GM23338 (cell line): ENCODE measurements around the gene EGFR. TPM values are rescaled to one million over a fixed set of nuclear protein-coding genes. Genes with fewer than 3 reads are reported as not detected.

Source experiments
- ATAC-seq: fragments of 200-7000 bp; cut with Tn5 transposase; 3 replicates; pipeline ENCODE4 v1.9.1; 2020
- DNase-seq: peaks from one replicate; pipeline ENCODE4 v3.0.0-alpha.2; 2015; ENCODE audit warnings: low spot score
- H2AFZ ChIP-seq: fragments of 200-600 bp; sonication (generic); 2 replicates; pipeline ENCODE4 v1.8.0; 2016; ENCODE audit warnings: antibody characterized with exemption, mild to moderate bottlenecking, moderate library complexity
- H3F3A ChIP-seq: fragments of 200-600 bp; sonication (generic); replicated peaks from 2 replicates; pipeline ENCODE4 v1.8.0; 2017; ENCODE audit warnings: antibody characterized with exemption, mixed run types, low read depth
- H3K27ac ChIP-seq: fragments of 200-600 bp; sonication (generic); 2 replicates; pipeline ENCODE4 v1.6.1; 2016; ENCODE audit warnings: low read depth
- H3K27me3 ChIP-seq: fragments of 200-600 bp; sonication (generic); 2 replicates; pipeline ENCODE4 v1.8.0; 2016; ENCODE audit warnings: mild to moderate bottlenecking, mixed run types, moderate library complexity; ENCODE audit not compliant: insufficient read depth
- H3K36me3 ChIP-seq: fragments of 200-600 bp; sonication (generic); 2 replicates; pipeline ENCODE4 v1.8.0; 2016; ENCODE audit warnings: mild to moderate bottlenecking; ENCODE audit not compliant: insufficient read depth
- H3K4me1 ChIP-seq: fragments of 200-600 bp; sonication (generic); 2 replicates; pipeline ENCODE4 v1.8.0; 2016; ENCODE audit warnings: mild to moderate bottlenecking, moderate library complexity; ENCODE audit not compliant: insufficient read depth
- H3K4me2 ChIP-seq: fragments of 200-600 bp; sonication (generic); 2 replicates; pipeline ENCODE4 v1.7.1; 2017; ENCODE audit warnings: mixed run types
- H3K4me3 ChIP-seq: fragments of 200-600 bp; sonication (generic); 2 replicates; pipeline ENCODE4 v1.6.1; 2016; ENCODE audit warnings: mixed run types
- H3K79me2 ChIP-seq: fragments of 200-600 bp; sonication (generic); replicated peaks from 2 replicates; pipeline ENCODE4 v1.8.0; 2017; ENCODE audit warnings: mild to moderate bottlenecking; ENCODE audit not compliant: insufficient read depth
- H3K9me2 ChIP-seq: fragments of 200-600 bp; sonication (generic); 2 replicates; pipeline ENCODE4 v1.8.0; 2017; ENCODE audit not compliant: insufficient read depth
- H4K20me1 ChIP-seq: fragments of 200-600 bp; sonication (generic); replicated peaks from 2 replicates; pipeline ENCODE4 v1.8.0; 2017; ENCODE audit warnings: mild to moderate bottlenecking; ENCODE audit not compliant: insufficient read depth
- H3K27ac Mint-ChIP-seq: 2 replicates; pipeline ENCODE4 v1.8.0; 2020; ENCODE audit warnings: inconsistent platforms, mild to moderate bottlenecking, moderate library complexity, mixed read lengths
- H3K27me3 Mint-ChIP-seq: 3 replicates; pipeline ENCODE4 v1.8.0; 2022; ENCODE audit warnings: low read depth, mild to moderate bottlenecking, moderate library complexity, mixed read lengths, inconsistent platforms; ENCODE audit not compliant: insufficient read depth, poor library complexity
- H3K36me3 Mint-ChIP-seq: 3 replicates; pipeline ENCODE4 v1.8.0; 2021; ENCODE audit warnings: low read depth, mild to moderate bottlenecking, inconsistent platforms, moderate library complexity, mixed read lengths
- H3K4me1 Mint-ChIP-seq: 3 replicates; pipeline ENCODE4 v1.8.0; 2020; ENCODE audit warnings: mild to moderate bottlenecking, inconsistent platforms, mixed read lengths
- H3K4me3 Mint-ChIP-seq: 3 replicates; pipeline ENCODE4 v1.8.0; 2021; ENCODE audit warnings: moderate library complexity, mild to moderate bottlenecking, inconsistent platforms, mixed read lengths
- H3K9me3 Mint-ChIP-seq: 3 replicates; pipeline ENCODE4 v1.8.0; 2020; ENCODE audit warnings: moderate library complexity, mild to moderate bottlenecking, inconsistent platforms, mixed read lengths
- CREB1 ChIP-seq: fragments of 250-450 bp; sonication (Bioruptor Pico); IDR thresholded peaks from 2 replicates; pipeline ENCODE4 v1.5.0; 2020; ENCODE audit warnings: low read depth, mild to moderate bottlenecking, moderate library complexity
- EZH2 ChIP-seq: fragments of 200-600 bp; sonication (generic); IDR thresholded peaks from one replicate; pipeline ENCODE4 v1.8.0; 2017; ENCODE audit warnings: antibody characterized with exemption, mild to moderate bottlenecking, low read depth; ENCODE audit not compliant: unreplicated experiment
- EZH2phosphoT487 ChIP-seq: fragments of 200-600 bp; sonication (generic); IDR thresholded peaks from one replicate; pipeline ENCODE4 v1.8.1; 2018; ENCODE audit warnings: antibody characterized with exemption; ENCODE audit not compliant: unreplicated experiment
- JUNB ChIP-seq: IDR thresholded peaks from one replicate; pipeline ENCODE4 v1.6.1; 2016; ENCODE audit warnings: antibody characterized with exemption; ENCODE audit not compliant: unreplicated experiment
- POLR2AphosphoS5 ChIP-seq: IDR thresholded peaks from 2 replicates; pipeline ENCODE4 v1.6.1; 2016; ENCODE audit warnings: antibody characterized with exemption, low read depth
- STAT1 ChIP-seq: IDR thresholded peaks from one replicate; pipeline ENCODE4 v1.6.1; 2016; ENCODE audit warnings: antibody characterized with exemption; ENCODE audit not compliant: unreplicated experiment
- ZNF114 ChIP-seq: fragments of 250-450 bp; sonication (Bioruptor Pico); IDR thresholded peaks from 2 replicates; pipeline ENCODE4 v1.5.0; 2020; ENCODE audit warnings: mild to moderate bottlenecking, moderate library complexity
- ZNF331 ChIP-seq: fragments of 250-450 bp; sonication (Bioruptor Pico); IDR thresholded peaks from 2 replicates; pipeline ENCODE4 v1.5.0; 2020; ENCODE audit warnings: low read depth, mild to moderate bottlenecking, moderate library complexity
- polyA plus RNA-seq: library from polyadenylated mRNA; unstranded; fragments of >200 nt; fragmentation: Nextera tagmentation; extraction: Ambion mirVana; gene quantifications from 2 replicates; pipeline ENCODE4 v1.2.1, GENCODE V29; 2016
- total RNA-seq: library from RNA; depleted of rRNA; stranded (reverse); fragments of >200 nt; shearing (Covaris generic); gene quantifications from 2 replicates; pipeline ENCODE4 v1.2.3, GENCODE V29; 2014
- TF ChIP-seq, protein P1 (sequence below): IDR thresholded peaks from one replicate; pipeline ENCODE4 v1.6.1; 2018; ENCODE audit warnings: antibody characterized with exemption; ENCODE audit not compliant: unreplicated experiment
- TF ChIP-seq, protein P2 (sequence below), 2 experiments: fragments of 200-600 bp in 1 of 2; sonication (generic) in 1 of 2; conservative IDR thresholded peaks; 2 replicates each; pipeline versions ENCODE4 v1.5.1 to v1.6.1; 2016 to 2017; ENCODE audit warnings: antibody characterized with exemption in 2 of 2, low read depth in 2 of 2, mild to moderate bottlenecking in 2 of 2, moderate library complexity in 1 of 2
- TF ChIP-seq, protein P3 (sequence below): fragments of 250-450 bp; sonication (Bioruptor Pico); IDR thresholded peaks from 2 replicates; pipeline ENCODE4 v1.5.0; 2020; ENCODE audit warnings: mild to moderate bottlenecking, moderate library complexity
- TF ChIP-seq, protein P4 (sequence below): IDR thresholded peaks from 2 replicates; pipeline ENCODE4 v1.6.1; 2016; ENCODE audit warnings: antibody characterized with exemption

Gene EGFR
- total and polyA plus RNA-seq, 2 experiments from 2014 or later = 1.5 to 4.5 TPM

DNA sequence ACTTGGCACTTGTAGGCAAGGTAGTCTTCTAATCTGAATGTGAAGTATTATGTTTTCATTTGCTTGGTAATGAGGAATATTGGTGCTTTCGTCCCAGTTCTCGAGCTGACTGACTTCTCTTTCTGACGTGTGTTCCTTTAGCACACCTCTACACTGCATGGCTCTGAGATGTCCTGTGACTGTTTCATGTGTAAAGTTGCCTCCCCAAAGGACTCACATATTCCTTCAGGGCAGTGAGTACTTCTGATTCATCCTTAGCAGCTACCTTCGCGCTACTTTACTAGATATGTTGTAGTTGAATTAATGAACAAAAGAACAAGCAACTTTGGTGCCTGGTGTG is 113.7 kb downstream of the EGFR start:
- Mint-ChIP-seq H3K27me3 (peaks cover 2% of the 10 kb centered on the region), H3K9me3 (no peaks in the 10 kb centered on the region), H3K4me1 (peaks cover 27% of the 10 kb centered on the region), H3K36me3 (no peaks in the 10 kb centered on the region), H3K4me3 (no peak overlapping the region), H3K27ac (no peak overlapping the region)
- no peak overlapping the region for H3K4me2 ChIP-seq
- H2AFZ ChIP-seq = no peak overlapping the region
- H3K4me3 ChIP-seq = no peak overlapping the region
- no peaks in the 10 kb centered on the region for H3K36me3 ChIP-seq
- no peak for ATAC-seq
- DNase-seq = no peak
- H3K79me2 ChIP-seq = no peaks in the 10 kb centered on the region
- TF ChIP-seq EZH2phosphoT487 = no peak
- TF ChIP-seq, protein P1, sequence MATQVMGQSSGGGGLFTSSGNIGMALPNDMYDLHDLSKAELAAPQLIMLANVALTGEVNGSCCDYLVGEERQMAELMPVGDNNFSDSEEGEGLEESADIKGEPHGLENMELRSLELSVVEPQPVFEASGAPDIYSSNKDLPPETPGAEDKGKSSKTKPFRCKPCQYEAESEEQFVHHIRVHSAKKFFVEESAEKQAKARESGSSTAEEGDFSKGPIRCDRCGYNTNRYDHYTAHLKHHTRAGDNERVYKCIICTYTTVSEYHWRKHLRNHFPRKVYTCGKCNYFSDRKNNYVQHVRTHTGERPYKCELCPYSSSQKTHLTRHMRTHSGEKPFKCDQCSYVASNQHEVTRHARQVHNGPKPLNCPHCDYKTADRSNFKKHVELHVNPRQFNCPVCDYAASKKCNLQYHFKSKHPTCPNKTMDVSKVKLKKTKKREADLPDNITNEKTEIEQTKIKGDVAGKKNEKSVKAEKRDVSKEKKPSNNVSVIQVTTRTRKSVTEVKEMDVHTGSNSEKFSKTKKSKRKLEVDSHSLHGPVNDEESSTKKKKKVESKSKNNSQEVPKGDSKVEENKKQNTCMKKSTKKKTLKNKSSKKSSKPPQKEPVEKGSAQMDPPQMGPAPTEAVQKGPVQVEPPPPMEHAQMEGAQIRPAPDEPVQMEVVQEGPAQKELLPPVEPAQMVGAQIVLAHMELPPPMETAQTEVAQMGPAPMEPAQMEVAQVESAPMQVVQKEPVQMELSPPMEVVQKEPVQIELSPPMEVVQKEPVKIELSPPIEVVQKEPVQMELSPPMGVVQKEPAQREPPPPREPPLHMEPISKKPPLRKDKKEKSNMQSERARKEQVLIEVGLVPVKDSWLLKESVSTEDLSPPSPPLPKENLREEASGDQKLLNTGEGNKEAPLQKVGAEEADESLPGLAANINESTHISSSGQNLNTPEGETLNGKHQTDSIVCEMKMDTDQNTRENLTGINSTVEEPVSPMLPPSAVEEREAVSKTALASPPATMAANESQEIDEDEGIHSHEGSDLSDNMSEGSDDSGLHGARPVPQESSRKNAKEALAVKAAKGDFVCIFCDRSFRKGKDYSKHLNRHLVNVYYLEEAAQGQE = no peak
- no peak for TF ChIP-seq EZH2
- no peak for TF ChIP-seq POLR2AphosphoS5
- TF ChIP-seq, protein P2, sequence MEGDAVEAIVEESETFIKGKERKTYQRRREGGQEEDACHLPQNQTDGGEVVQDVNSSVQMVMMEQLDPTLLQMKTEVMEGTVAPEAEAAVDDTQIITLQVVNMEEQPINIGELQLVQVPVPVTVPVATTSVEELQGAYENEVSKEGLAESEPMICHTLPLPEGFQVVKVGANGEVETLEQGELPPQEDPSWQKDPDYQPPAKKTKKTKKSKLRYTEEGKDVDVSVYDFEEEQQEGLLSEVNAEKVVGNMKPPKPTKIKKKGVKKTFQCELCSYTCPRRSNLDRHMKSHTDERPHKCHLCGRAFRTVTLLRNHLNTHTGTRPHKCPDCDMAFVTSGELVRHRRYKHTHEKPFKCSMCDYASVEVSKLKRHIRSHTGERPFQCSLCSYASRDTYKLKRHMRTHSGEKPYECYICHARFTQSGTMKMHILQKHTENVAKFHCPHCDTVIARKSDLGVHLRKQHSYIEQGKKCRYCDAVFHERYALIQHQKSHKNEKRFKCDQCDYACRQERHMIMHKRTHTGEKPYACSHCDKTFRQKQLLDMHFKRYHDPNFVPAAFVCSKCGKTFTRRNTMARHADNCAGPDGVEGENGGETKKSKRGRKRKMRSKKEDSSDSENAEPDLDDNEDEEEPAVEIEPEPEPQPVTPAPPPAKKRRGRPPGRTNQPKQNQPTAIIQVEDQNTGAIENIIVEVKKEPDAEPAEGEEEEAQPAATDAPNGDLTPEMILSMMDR (conservative IDR thresholded peaks at IDR 0.05; ENCODE audit: low read depth in 2 of 2) = no peak
- TF ChIP-seq JUNB = no peak
- no peak for TF ChIP-seq STAT1
- TF ChIP-seq, protein P3, sequence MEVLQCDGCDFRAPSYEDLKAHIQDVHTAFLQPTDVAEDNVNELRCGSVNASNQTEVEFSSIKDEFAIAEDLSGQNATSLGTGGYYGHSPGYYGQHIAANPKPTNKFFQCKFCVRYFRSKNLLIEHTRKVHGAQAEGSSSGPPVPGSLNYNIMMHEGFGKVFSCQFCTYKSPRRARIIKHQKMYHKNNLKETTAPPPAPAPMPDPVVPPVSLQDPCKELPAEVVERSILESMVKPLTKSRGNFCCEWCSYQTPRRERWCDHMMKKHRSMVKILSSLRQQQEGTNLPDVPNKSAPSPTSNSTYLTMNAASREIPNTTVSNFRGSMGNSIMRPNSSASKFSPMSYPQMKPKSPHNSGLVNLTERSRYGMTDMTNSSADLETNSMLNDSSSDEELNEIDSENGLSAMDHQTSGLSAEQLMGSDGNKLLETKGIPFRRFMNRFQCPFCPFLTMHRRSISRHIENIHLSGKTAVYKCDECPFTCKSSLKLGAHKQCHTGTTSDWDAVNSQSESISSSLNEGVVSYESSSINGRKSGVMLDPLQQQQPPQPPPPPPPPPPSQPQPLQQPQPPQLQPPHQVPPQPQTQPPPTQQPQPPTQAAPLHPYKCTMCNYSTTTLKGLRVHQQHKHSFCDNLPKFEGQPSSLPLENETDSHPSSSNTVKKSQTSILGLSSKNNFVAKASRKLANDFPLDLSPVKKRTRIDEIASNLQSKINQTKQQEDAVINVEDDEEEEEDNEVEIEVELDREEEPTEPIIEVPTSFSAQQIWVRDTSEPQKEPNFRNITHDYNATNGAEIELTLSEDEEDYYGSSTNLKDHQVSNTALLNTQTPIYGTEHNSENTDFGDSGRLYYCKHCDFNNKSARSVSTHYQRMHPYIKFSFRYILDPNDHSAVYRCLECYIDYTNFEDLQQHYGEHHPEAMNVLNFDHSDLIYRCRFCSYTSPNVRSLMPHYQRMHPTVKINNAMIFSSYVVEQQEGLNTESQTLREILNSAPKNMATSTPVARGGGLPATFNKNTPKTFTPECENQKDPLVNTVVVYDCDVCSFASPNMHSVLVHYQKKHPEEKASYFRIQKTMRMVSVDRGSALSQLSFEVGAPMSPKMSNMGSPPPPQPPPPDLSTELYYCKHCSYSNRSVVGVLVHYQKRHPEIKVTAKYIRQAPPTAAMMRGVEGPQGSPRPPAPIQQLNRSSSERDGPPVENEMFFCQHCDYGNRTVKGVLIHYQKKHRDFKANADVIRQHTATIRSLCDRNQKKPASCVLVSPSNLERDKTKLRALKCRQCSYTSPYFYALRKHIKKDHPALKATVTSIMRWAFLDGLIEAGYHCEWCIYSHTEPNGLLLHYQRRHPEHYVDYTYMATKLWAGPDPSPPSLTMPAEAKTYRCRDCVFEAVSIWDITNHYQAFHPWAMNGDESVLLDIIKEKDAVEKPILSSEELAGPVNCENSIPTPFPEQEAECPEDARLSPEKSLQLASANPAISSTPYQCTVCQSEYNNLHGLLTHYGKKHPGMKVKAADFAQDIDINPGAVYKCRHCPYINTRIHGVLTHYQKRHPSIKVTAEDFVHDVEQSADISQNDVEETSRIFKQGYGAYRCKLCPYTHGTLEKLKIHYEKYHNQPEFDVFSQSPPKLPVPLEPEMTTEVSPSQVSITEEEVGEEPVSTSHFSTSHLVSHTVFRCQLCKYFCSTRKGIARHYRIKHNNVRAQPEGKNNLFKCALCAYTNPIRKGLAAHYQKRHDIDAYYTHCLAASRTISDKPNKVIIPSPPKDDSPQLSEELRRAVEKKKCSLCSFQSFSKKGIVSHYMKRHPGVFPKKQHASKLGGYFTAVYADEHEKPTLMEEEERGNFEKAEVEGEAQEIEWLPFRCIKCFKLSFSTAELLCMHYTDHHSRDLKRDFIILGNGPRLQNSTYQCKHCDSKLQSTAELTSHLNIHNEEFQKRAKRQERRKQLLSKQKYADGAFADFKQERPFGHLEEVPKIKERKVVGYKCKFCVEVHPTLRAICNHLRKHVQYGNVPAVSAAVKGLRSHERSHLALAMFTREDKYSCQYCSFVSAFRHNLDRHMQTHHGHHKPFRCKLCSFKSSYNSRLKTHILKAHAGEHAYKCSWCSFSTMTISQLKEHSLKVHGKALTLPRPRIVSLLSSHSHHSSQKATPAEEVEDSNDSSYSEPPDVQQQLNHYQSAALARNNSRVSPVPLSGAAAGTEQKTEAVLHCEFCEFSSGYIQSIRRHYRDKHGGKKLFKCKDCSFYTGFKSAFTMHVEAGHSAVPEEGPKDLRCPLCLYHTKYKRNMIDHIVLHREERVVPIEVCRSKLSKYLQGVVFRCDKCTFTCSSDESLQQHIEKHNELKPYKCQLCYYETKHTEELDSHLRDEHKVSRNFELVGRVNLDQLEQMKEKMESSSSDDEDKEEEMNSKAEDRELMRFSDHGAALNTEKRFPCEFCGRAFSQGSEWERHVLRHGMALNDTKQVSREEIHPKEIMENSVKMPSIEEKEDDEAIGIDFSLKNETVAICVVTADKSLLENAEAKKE (CRISPR knock-in tag) = no peak
- TF ChIP-seq ZNF114 (CRISPR knock-in tag) = no peak
- TF ChIP-seq, protein P4, sequence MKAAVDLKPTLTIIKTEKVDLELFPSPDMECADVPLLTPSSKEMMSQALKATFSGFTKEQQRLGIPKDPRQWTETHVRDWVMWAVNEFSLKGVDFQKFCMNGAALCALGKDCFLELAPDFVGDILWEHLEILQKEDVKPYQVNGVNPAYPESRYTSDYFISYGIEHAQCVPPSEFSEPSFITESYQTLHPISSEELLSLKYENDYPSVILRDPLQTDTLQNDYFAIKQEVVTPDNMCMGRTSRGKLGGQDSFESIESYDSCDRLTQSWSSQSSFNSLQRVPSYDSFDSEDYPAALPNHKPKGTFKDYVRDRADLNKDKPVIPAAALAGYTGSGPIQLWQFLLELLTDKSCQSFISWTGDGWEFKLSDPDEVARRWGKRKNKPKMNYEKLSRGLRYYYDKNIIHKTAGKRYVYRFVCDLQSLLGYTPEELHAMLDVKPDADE = no peak
- no peak for TF ChIP-seq CREB1 (CRISPR knock-in tag)
- TF ChIP-seq ZNF331 = no peak
- no peaks in the 10 kb centered on the region for H4K20me1 ChIP-seq
- H3F3A ChIP-seq = no peaks in the 10 kb centered on the region
- peaks cover 17% of the 10 kb centered on the region for H3K4me1 ChIP-seq
- H3K9me2 ChIP-seq = no peaks in the 10 kb centered on the region
- no peaks in the 10 kb centered on the region for H3K27me3 ChIP-seq
- H3K27ac ChIP-seq = no peak overlapping the region
